ENCODE data around the gene SCML1.

Gene SCML1

GRCh38 chrX:17788956-17789562 lies 51.8 kb downstream of the SCML1 start:
- Histone ChIP-seq H3K4me3 (ENCODE audit: extremely low read depth, insufficient read depth, low read length, poor library complexity, severe bottlenecking) (no peak overlapping the region), H3K36me3 (ENCODE audit: control insufficient read depth, insufficient read depth, low read length) (no peaks in the 10 kb centered on the region), H3K4me1 (ENCODE audit: control insufficient read depth, insufficient read depth, low read length, poor library complexity, severe bottlenecking) (no peaks in the 10 kb centered on the region), H3K9me3 (ENCODE audit: control insufficient read depth, low read length) (no peaks in the 10 kb centered on the region), H3K27ac (ENCODE audit: low read depth, low read length, severe bottlenecking) (no peak overlapping the region)
- WGBS, 2 experiments (ENCODE audit: insufficient coverage in 2 of 2), result 84 to 92% methylated on average over 3 to 5 of the region's 8 CpGs

- no peak overlapping the region for H3K27ac ChIP-seq (ENCODE audit: low read depth, low read length, severe bottlenecking)
- H3K4me3 ChIP-seq (ENCODE audit: extremely low read depth, insufficient read depth, low read length, poor library complexity, severe bottlenecking), result no peak overlapping the region
- H3K36me3 ChIP-seq (ENCODE audit: control insufficient read depth, insufficient read depth, low read length), result no peaks in the 10 kb centered on the region
- WGBS, 2 experiments (ENCODE audit: insufficient coverage in 2 of 2), result no CpG with 5 or more reads among the region's 1 CpG
- no peaks in the 10 kb centered on the region for H3K9me3 ChIP-seq (ENCODE audit: control insufficient read depth, low read length)
- H3K4me1 ChIP-seq (ENCODE audit: control insufficient read depth, insufficient read depth, low read length, poor library complexity, severe bottlenecking), result no peaks in the 10 kb centered on the region
These were observed 55.5 kb downstream of the SCML1 start for GRCh38 chrX:17792826-17793225.

- no peaks in the 10 kb centered on the region for H3K4me1 ChIP-seq (ENCODE audit: control insufficient read depth, insufficient read depth, low read length, poor library complexity, severe bottlenecking)
- WGBS, 2 experiments (ENCODE audit: insufficient coverage in 2 of 2), result no CpG with 5 or more reads among the region's 4 CpGs
- H3K27ac ChIP-seq (ENCODE audit: low read depth, low read length, severe bottlenecking), result no peak overlapping the region
- H3K4me3 ChIP-seq (ENCODE audit: extremely low read depth, insufficient read depth, low read length, poor library complexity, severe bottlenecking), result no peak overlapping the region
- no peaks in the 10 kb centered on the region for H3K36me3 ChIP-seq (ENCODE audit: control insufficient read depth, insufficient read depth, low read length)
- H3K9me3 ChIP-seq (ENCODE audit: control insufficient read depth, low read length), result no peaks in the 10 kb centered on the region
These were observed 61.6 kb downstream of the SCML1 start for GRCh38 chrX:17798921-17799320.

GRCh38 chrX:17801431-17801830 lies 64.1 kb downstream of the SCML1 start:
- H3K36me3 ChIP-seq (ENCODE audit: control insufficient read depth, insufficient read depth, low read length), result no peaks in the 10 kb centered on the region
- no peaks in the 10 kb centered on the region for H3K9me3 ChIP-seq (ENCODE audit: control insufficient read depth, low read length)
- no peak overlapping the region for H3K27ac ChIP-seq (ENCODE audit: low read depth, low read length, severe bottlenecking)
- no peaks in the 10 kb centered on the region for H3K4me1 ChIP-seq (ENCODE audit: control insufficient read depth, insufficient read depth, low read length, poor library complexity, severe bottlenecking)
- no peak overlapping the region for H3K4me3 ChIP-seq (ENCODE audit: extremely low read depth, insufficient read depth, low read length, poor library complexity, severe bottlenecking)
- WGBS, 2 experiments (ENCODE audit: insufficient coverage in 2 of 2), result 91 to 92% methylated on average over 9 to 11 of the region's 13 CpGs

GRCh38 chrX:17802756-17803155 lies 65.5 kb downstream of the SCML1 start:
- Histone ChIP-seq H3K4me3 (ENCODE audit: extremely low read depth, insufficient read depth, low read length, poor library complexity, severe bottlenecking) (no peak overlapping the region), H3K36me3 (ENCODE audit: control insufficient read depth, insufficient read depth, low read length) (no peaks in the 10 kb centered on the region), H3K4me1 (ENCODE audit: control insufficient read depth, insufficient read depth, low read length, poor library complexity, severe bottlenecking) (no peaks in the 10 kb centered on the region), H3K9me3 (ENCODE audit: control insufficient read depth, low read length) (no peaks in the 10 kb centered on the region), H3K27ac (ENCODE audit: low read depth, low read length, severe bottlenecking) (no peak overlapping the region)
- 80 to 81% methylated on average over 1 to 4 of the region's 7 CpGs for WGBS, 2 experiments (ENCODE audit: insufficient coverage in 2 of 2)

- Histone ChIP-seq H3K36me3 (ENCODE audit: control insufficient read depth, insufficient read depth, low read length) (no peaks in the 10 kb centered on the region), H3K4me3 (ENCODE audit: extremely low read depth, insufficient read depth, low read length, poor library complexity, severe bottlenecking) (no peak overlapping the region), H3K27ac (ENCODE audit: low read depth, low read length, severe bottlenecking) (no peak overlapping the region), H3K4me1 (ENCODE audit: control insufficient read depth, insufficient read depth, low read length, poor library complexity, severe bottlenecking) (no peaks in the 10 kb centered on the region), H3K9me3 (ENCODE audit: control insufficient read depth, low read length) (no peaks in the 10 kb centered on the region)
- WGBS, 2 experiments (ENCODE audit: insufficient coverage in 2 of 2), result 60 to 67% methylated on average over 1 of the region's 4 CpGs
These were observed 66.2 kb downstream of the SCML1 start for GRCh38 chrX:17803449-17803848.
